HepG2 (cell line): Measurements from ENCODE around the gene VAT1L. TPM values are rescaled to one million over a fixed set of nuclear protein-coding genes. Genes with fewer than 3 reads are reported as not detected.
A peak's percentile ranks its signal among the peaks of the same experiment; 100 is the strongest.

Experiments
- HNRNPK ChIP-seq: fragments of 200-400 bp; formaldehyde crosslinking; IDR thresholded peaks from 2 replicates; pipeline ENCODE4 v1.6.1; 2018; ENCODE audit warnings: low read length, low read depth, moderate library complexity, mild to moderate bottlenecking; ENCODE audit not compliant: poor library complexity, severe bottlenecking
- REST ChIP-seq, 2 experiments: IDR thresholded peaks; 2 replicates each; pipeline ENCODE4 v1.6.1; 2011 to 2012; ENCODE audit warnings: low read length in 2 of 2, borderline replicate concordance in 1 of 2, low read depth in 1 of 2, mild to moderate bottlenecking in 1 of 2, moderate library complexity in 1 of 2
- SOX13 ChIP-seq, 3 experiments: fragments of 450-650 bp in 1 of 3; sonication (generic) in 1 of 3; formaldehyde crosslinking in 1 of 3; IDR thresholded peaks in 2 of 3; conservative IDR thresholded peaks in 1 of 3; 2 replicates each; pipeline versions ENCODE4 v1.5.0 to v1.6.1; 2016 to 2020; ENCODE audit warnings: antibody characterized with exemption in 1 of 3, mild to moderate bottlenecking in 1 of 3, missing compliant biosample characterization in 1 of 3, missing genetic modification reagents in 1 of 3, moderate library complexity in 1 of 3
- ZMYM3 ChIP-seq: sonication (generic); formaldehyde crosslinking; IDR thresholded peaks from 2 replicates; pipeline ENCODE4 v1.5.1; 2020; ENCODE audit warnings: mild to moderate bottlenecking, missing genetic modification reagents
- ZNF121 ChIP-seq: sonication (generic); formaldehyde crosslinking; IDR thresholded peaks from 2 replicates; pipeline ENCODE4 v1.5.0; 2020; ENCODE audit warnings: mild to moderate bottlenecking, missing genetic modification reagents
- ZNF18 ChIP-seq: sonication (generic); formaldehyde crosslinking; IDR thresholded peaks from 2 replicates; pipeline ENCODE4 v1.8.0; 2022; ENCODE audit warnings: mild to moderate bottlenecking, missing genetic modification reagents; ENCODE audit not compliant: insufficient replicate concordance
- polyA plus RNA-seq, 8 experiments: library from polyadenylated mRNA; depleted of rRNA in 3 of 8; stranded (reverse) in 7 of 8; unstranded in 1 of 8; fragments of >200 nt; fragmentation: Illumina TruSeq in 4 of 8; extraction: Trizol in 4 of 8; gene quantifications; 2 replicates each; pipeline versions ENCODE4 v1.2.1 to v1.2.3, GENCODE V29; 2011 to 2016; ENCODE audit warnings: low read depth in 4 of 8, missing spikeins in 1 of 8, mixed read lengths in 1 of 8; ENCODE audit not compliant: insufficient read depth in 1 of 8
- total RNA-seq, 5 experiments: library from RNA; depleted of rRNA; stranded (reverse); fragments of >200 nt; fragmentation: Illumina TruSeq; extraction: Trizol; gene quantifications; 2 replicates each; pipeline ENCODE4 v1.2.3, GENCODE V29; 2016; ENCODE audit warnings: low read depth in 1 of 5

The VAT1L gene
- total and polyA plus RNA-seq, 2 of the 13 experiments (the other 11 are each of a cell fraction or from before 2014, with no cell fraction given), result not detected

- TF ChIP-seq ZNF18 (CRISPR knock-in tag), result peak; percentile 30
- TF ChIP-seq ZMYM3 (CRISPR knock-in tag), result peak; percentile 86
- TF ChIP-seq HNRNPK, result no peak
- TF ChIP-seq SOX13 (IDR thresholded peaks at IDR 0.05), result no peak
- no peak for TF ChIP-seq SOX13 (CRISPR knock-in tag; conservative IDR thresholded peaks at IDR 0.05 in 1 of 2, IDR thresholded peaks at IDR 0.05 in 1 of 2)
- TF ChIP-seq ZNF121 (CRISPR knock-in tag), result peak; percentile 94
- no peak for TF ChIP-seq REST (IDR thresholded peaks at IDR 0.05; ENCODE audit: borderline replicate concordance in 1 of 2, low read depth in 1 of 2, low read length in 2 of 2)
- TF ChIP-seq, all 625 proteins: peak for 8
Measured at GRCh38 chr16:77777745-77778144, 10.6 kb upstream of the VAT1L start (continued).
